Panc1 (cell line): ENCODE measurements around the gene RBP5.

ENCODE experiments used
- POLR2AphosphoS5 ChIP-seq: IDR thresholded peaks from 2 replicates; pipeline ENCODE4 v1.6.1; 2012; ENCODE audit warnings: mild to moderate bottlenecking, low read depth, low read length, moderate library complexity
- TF ChIP-seq, protein P1 (sequence below): fragments of 450-650 bp; IDR thresholded peaks from 2 replicates; pipeline ENCODE4 v1.5.1; 2017; ENCODE audit warnings: mild to moderate bottlenecking

DNA sequence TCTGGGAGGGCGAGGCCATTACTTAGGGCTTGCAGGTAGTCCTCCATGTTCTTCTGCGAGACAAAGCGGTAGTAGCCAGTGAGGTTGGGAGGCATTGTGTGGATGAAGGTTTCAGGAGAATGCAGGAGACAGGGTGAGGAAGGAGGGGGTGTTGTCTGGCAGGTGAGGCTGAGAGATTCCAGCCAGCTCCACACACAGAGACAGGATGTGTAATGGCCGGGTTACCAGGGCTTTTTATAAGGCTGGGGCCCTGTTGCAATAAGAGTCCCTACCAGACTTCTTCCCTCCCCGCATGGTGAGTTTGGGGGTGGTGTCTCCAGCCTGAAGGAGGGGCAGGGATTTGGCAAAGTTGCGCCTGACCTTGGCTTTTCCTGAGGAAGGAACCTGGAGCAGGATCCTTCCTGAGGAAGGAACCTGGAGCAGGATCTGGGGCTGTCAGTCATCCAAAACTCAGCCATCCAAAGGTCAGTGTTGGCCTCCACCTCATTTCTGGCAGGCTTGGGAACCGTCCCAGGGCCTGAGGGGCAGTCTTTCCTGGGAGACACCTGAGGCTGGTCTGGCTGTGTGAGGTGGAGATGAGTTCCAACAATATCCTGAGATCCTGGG, at the start of gene RBP5:
- no peak for TF ChIP-seq POLR2AphosphoS5
- TF ChIP-seq, protein P1, sequence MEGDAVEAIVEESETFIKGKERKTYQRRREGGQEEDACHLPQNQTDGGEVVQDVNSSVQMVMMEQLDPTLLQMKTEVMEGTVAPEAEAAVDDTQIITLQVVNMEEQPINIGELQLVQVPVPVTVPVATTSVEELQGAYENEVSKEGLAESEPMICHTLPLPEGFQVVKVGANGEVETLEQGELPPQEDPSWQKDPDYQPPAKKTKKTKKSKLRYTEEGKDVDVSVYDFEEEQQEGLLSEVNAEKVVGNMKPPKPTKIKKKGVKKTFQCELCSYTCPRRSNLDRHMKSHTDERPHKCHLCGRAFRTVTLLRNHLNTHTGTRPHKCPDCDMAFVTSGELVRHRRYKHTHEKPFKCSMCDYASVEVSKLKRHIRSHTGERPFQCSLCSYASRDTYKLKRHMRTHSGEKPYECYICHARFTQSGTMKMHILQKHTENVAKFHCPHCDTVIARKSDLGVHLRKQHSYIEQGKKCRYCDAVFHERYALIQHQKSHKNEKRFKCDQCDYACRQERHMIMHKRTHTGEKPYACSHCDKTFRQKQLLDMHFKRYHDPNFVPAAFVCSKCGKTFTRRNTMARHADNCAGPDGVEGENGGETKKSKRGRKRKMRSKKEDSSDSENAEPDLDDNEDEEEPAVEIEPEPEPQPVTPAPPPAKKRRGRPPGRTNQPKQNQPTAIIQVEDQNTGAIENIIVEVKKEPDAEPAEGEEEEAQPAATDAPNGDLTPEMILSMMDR: no peak
